GM19328 (cell line): ENCODE data around the gene CCDC24.
A peak's percentile ranks its signal among the peaks of the same experiment; 100 is the strongest.

ENCODE experiments used
- ATAC-seq: cut with Tn5 transposase; IDR thresholded peaks from one replicate; pipeline ENCODE4 v1.9.1; 2021; ENCODE audit warnings: mild to moderate bottlenecking, moderate library complexity; ENCODE audit not compliant: unreplicated experiment

The CCDC24 gene

DNA sequence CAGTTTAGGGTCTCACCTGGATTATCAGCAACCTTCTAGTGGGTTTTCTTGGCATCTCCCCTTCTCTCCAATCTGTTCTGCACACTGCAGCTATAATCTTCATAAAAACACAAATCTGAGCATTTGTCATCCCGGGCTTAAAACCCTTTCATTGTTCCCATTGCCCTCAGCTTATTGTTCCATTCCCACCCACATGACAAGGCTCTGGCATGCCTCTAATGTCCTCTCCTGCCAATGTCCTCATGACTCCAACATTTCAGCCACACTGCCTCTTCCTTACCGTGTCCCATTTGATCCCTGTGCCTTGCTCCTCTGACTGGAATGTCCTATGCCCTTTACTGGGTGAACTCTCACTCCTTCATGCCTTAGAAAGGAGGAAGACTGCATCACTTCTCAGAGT, 29.1 kb upstream of the CCDC24 start:
- ATAC-seq, result no peak

DNA sequence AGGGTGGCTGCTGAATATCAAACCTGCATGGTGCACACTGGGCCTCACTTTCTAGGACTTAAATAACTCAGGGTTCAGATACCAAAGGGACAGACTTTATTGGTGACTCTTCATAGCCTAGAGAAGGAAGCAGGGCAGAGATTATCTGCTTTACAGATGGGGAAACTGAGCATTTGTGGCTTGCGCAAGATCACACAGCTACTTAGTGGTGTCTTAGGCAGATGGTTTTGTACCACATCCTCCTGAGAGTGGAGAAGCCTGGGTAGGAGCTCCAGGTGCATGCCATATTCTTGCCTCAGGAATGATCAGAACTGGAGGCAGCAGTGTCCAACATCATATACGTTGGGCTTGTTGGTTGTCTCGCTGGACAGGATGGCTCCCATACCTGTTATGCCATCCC, 28.4 kb upstream of the CCDC24 start:
- no peak for ATAC-seq

DNA sequence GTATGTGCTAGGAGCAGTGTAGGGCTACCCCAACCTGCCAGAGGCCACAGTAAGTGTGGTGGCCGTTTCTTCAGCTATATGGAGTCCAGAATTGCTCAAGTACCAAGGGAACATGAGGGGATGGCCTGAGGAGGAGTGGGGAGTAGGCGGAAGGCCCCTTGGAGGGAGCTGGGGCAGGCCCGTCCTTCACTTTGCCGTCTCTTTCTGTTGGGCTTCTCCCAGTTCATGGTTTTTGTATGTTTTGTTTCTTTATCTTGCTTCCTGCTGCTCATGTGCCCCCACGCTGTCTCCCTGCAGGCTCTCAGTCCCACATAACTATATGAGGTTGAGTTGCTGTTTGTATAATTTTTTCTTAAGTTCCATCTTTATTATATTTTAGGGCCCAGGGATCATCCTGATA, 27.5 kb upstream of the CCDC24 start:
- ATAC-seq, result no peak

DNA sequence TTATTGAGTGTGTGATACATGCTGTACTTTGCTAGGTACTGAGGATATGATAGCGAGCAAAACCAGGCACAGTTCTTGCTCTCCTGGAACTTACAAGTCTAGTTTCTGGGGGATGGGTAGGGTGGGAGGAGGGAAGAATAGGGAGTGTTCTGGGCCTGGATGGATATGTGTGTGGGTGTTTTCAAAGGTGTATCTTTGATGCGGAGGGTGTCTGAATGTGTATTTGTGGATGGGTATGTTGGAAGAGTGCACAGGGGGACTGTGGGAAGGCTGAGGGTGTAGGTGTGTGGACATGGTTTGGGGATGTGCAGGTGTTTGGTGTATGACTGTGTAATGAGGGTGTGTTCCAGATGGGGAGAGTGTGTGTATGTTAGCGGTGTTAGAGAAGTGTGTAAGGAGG, 26.1 kb upstream of the CCDC24 start:
- no peak for ATAC-seq

DNA sequence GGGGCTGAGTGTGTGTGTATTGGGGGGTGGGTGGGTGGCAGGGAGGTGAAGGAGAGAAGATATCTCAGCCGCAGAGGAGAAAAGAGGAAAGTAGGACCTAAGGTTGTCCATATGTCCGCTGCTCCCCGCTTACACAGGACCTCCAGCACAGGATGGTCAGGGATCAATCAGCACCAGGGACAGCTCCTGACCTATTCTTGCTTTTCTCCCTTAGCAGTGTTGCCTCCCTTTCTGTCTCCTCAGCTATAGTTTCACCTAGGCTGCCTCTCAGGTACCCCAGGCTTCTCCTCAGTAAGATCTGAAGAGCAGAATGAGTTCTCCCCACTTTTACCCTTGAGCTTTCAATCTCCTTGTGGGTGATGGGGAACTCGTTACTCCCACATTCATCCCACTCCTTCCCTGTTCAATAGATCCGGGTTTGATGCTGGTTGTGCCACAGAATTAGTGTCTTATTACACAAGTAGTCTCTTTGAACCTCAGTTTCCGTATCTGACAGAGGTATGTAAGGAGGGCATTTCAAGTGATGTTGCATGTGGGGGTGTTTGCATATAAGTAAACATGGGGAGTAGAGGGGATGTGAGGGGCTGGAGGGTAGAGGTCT, 23.0 kb upstream of the CCDC24 start:
- ATAC-seq, result no peak

DNA sequence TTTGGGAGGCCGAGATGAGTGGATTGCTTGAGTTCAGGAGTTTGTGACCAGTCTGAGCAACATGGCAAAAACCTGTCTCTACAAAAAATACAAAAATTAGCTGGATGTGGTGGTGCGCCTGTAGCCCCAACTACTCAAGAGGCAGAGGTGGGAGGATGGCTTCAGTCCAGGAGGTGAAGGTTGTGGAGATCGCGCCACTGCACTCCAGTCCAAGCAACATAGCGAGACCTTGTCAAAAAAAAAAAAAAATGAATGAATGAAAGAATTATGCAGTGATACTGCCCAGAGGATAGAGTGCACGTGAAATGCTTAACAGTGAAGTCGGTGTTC, 22.0 kb upstream of the CCDC24 start:
- no peak for ATAC-seq

DNA sequence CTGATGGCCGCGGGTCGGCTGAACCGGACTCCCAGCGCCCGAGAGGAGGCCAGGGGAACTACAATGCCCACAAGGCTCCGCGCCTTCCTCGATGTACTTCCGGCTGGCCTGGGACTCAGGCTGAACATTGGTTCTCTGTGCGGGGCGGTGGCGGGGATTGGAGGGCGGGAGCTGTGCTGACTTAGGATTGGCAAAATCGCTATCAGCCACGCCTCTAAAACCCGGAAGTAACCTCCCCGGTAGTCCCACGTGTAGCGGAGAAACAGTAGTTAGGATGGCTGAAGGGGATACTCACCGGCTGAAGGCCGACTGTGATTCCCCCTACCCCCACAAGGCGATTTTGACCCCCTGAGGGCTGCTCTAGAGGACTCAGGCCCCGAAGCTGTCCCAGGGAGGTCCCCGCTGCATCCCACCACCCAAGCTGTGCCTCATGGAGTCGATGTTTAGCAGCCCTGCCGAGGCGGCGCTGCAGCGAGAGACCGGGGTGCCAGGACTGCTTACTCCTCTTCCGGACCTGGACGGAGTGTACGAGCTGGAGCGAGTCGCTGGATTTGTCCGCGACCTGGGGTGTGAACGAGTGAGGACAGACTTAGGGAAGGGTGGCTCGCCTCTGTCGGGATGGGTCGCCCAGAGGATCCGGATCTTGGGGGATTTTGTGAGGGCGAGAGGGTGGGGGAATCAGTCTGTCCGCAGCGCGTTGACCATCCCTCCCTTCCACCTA, 21.5 kb upstream of the CCDC24 start, which contains the start of gene DPH2:
DPH2 (plus strand) TSS at position 265 of the 721 bp plus-strand sequence; CDS start at position 431, 166 bp downstream.
- ATAC-seq, result peak; percentile 92

DNA sequence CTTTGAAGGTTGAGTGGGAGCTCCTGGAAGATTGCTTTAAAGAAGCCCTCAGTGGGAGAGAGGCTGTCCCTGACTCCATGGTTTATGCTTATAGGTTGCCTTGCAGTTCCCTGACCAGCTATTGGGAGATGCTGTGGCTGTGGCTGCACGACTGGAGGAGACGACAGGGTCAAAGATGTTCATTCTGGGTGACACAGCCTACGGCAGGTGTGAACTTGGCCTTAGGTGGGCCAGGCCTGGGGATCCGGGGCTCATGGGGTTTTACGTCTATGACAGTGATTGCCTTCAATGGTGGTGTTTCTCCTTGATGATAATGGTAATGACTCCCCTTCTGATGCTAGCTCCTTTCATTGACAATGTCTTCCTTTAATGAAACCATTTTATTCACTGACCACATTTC, 20.9 kb upstream of the CCDC24 start:
- no peak for ATAC-seq

DNA sequence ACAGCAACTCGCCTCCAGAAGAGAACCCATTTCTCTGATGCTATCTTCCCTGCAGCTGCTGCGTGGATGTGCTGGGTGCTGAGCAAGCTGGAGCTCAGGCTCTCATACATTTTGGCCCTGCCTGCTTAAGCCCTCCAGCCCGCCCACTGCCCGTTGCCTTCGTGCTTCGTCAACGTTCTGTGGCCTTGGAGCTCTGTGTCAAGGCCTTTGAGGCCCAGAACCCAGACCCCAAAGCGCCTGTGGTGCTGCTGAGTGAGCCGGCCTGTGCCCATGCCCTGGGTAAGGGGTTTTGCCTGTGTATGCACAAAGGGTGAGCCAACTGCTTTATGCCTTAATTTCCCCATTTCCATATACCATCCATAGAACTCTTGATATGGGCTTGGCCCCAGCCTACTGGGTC, 20.5 kb upstream of the CCDC24 start:
- ATAC-seq, result no peak

DNA sequence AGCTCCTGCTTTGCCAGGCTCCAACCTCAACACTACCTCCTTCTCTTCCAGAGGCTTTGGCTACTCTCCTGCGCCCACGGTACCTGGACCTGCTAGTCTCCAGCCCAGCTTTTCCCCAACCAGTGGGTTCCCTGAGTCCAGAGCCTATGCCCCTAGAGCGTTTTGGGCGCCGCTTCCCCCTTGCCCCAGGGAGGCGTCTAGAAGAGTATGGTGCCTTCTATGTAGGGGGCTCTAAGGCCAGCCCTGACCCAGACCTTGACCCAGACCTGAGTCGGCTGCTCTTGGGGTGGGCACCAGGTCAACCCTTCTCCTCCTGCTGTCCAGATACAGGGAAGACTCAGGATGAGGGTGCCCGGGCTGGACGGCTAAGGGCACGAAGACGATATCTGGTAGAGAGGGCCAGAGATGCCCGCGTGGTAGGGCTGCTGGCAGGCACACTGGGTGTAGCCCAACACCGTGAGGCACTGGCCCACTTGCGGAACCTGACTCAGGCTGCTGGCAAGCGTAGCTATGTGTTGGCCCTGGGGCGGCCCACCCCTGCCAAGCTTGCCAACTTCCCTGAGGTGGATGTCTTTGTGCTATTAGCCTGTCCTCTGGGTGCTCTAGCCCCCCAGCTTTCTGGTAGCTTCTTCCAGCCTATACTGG, 19.9 kb upstream of the CCDC24 start:
- no peak for ATAC-seq

DNA sequence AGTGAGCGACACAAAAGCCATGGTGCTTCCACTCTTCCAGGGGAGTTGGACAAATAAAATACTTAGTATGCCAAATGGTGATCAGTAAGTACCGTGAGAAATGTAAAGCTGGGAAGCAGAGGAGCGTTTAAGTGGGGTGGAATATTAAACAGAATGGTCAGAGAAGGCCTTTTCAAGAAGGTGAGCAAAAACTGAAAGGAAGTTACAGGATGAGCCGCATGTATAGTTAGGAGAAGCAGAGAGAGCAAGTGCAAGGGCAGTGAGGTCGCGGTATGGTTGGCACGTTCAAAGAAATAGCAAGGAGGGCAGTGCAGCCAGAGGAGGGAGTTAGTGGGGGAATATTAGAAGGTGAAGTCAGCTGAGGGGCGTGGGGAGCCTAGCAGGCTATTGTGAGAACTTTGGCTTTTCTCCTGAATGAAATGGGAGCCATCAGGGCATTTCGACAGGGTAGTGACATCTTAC, 17.4 kb upstream of the CCDC24 start:
- ATAC-seq, result no peak

DNA sequence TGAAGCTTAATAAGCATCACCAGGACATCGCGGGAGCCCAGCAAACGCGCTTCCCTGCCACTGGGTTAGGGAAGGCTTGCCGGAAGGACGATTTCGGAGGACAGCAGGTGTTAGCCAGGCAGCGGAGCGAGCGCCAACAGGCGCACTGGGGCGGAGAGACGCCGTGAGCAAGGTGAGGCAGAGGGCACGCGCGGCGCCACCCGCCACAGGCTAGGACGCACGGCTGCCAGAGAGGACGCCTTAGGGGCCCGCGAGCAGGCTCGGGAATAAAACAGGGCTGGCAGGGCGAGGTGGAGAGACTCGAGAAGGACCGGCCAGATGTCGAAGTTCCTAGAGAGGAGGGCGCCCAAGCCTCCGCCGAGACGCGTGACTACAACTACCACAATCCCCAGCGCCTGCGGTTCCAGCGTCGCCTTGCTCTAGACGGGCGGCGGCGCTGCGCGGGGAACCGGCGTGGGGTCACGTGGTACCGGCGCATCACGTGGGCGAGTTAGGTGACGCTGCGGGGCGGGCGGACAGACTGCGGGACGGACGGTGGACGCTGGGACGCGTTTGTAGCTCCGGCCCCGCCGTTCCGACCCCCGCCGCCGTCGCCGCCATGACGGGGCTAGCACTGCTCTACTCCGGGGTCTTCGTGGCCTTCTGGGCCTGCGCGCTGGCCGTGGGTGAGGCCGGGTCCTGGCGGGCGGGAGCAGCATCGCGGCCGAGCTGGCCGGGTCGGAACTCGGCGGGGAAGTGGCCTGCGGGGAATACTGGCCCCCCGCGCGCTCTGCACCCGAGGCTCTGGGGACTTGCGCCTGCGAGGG, 16.8 kb upstream of the CCDC24 start, which contains the start of gene ATP6V0B:
ATP6V0B (plus strand) TSS at position 518 of the 806 bp plus-strand sequence; CDS start at position 599, 81 bp downstream.
- peak; percentile 56 for ATAC-seq

DNA sequence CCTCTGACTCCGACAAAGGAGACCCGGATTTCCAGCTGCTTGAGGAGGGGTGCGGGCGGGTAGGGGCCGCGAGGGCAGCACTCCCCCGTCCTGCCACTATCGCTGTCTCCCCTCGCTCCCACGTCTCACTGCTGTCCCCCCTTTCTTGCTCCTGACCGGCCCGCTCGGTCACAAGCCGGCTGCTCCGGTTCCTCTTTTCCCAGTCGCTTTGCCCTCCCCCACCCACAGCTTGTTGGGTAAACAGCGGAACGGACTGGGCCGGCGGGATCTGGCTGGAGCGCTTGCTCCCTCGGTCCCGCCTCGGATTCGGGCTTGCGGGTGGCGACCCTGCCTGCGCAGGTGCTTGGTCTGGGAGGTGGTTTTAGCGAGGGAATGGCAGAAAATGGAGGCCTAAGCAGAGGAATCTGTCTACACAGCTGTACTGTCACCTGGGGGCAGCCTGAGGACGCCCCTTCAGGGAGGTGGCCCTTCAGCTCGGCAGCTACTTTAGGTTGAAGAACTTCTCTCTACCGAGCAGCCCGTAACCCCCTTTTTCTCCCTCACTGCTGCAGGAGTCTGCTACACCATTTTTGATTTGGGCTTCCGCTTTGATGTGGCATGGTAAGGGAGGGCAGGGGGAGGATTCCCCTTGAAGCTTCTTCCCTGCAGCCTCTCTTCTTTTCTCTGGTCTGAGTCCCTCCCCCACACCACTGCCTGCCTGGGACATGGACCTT, 16.0 kb upstream of the CCDC24 start:
- ATAC-seq, result no peak

DNA sequence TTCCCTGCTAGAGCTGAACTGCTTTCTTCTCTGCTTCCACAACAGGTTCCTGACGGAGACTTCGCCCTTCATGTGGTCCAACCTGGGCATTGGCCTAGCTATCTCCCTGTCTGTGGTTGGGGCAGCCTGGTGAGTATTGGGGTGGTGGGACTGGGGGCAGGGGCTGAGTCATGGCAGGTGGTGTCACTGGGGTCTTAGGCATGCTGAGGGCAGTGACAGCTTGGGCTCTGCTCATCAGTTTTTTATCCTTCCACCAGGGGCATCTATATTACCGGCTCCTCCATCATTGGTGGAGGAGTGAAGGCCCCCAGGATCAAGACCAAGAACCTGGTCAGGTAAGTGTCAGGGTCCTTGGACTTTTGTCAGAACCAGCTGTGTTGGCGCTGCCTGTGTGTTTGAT, 15.4 kb upstream of the CCDC24 start:
- no peak for ATAC-seq

DNA sequence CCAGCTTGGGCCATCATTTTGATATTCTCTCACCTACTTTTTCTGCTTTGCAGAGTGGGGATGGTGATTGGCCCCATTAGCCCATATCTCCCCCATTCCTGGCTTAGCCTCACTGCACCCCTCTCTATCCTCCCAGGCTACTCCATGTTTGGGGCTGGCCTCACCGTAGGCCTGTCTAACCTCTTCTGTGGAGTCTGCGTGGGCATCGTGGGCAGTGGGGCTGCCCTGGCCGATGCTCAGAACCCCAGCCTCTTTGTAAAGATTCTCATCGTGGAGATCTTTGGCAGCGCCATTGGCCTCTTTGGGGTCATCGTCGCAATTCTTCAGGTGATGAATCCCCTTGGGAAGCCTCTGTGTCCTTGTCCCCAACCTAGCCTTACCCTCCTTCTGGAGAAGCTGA, 14.5 kb upstream of the CCDC24 start:
- ATAC-seq, result no peak

DNA sequence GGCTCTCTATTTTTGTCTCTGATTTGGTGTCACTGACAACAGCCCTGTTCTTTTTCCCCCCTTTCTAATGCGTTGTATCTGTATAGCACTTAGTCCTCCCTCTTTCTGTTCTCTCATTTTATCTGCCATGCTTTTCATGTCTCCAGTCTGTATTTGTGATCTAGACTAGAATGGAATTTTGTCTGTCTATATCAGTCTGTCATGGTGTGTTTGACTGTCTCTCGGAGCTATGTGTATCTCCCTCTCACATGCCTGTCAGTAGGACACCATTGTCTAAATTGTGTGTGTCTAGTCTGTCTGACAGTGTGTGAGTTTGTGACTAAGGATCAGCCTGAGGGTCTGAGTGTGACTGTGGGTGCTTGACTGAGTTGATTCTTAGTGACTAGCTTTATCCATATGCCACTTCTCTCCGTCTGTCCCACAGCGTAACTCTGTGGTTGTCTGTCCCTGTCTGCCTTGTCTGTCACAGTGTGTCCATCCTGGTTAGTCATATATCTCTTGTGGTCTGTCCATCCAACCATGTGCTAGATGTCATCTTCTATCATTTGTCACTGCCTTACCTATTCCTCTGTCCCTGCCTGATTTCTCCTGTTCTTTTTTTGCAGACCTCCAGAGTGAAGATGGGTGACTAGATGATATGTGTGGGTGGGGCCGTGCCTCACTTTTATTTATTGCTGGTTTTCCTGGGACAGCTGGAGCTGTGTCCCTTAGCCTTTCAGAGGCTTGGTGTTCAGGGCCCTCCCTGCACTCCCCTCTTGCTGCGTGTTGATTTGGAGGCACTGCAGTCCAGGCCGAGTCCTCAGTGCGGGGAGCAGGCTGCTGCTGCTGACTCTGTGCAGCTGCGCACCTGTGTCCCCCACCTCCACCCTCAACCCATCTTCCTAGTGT, 13.8 kb upstream of the CCDC24 start:
- ATAC-seq, result no peak

DNA sequence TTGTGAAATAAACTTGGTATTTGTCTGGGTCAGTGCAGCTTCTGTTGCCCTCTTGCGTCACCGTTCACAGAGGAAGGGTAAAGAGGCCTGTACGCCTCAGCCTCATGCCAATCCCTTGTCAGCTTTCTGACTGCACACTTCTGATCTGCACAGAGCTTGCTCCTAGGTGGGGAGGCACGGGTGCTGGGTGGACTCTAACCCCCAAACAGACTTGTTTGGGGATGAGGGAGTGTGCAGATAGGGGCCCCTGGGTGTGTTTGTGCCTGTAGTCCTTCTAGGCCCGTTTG, 13.2 kb upstream of the CCDC24 start:
- ATAC-seq, result no peak

DNA sequence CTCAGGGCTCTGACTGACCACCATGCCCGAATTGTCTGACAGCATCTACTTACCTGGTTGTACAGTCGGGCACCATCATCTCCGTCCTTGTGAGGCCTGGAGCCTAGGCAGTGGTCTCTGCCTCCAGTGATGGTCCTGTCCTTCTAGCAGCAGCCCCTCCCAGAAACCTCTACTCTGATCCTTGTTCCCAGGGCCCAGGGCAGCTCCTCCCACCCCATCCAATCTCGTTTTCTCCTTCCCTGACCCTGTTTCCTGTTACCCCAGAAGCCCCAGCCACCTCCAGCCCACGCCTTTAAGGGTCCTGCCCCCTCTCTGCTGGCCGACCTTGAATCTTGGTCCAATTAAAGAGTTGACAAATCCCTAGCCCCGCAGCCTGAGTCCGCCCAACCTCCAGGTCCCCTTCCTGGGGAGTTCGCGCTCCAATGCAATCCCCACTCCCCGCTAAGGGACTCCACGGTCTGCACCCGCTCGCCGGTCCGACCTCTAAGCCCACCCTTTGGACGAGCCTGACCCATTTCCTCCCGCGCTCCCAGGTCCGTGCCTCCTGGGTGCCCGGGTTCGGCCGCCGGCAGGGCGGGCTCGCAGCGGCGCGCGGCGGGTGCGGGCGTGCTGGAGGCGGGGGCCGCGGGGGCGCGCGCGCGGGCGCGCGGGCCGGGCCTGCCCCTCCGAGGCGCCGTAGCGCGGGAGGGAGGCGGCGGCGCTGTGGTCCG, 12.7 kb upstream of the CCDC24 start, which contains the start of gene B4GALT2:
B4GALT2 (plus strand) TSS at position 660 of the 710 bp plus-strand sequence. CDS start 1,951 bp downstream, outside the sequence.
- no peak for ATAC-seq

DNA sequence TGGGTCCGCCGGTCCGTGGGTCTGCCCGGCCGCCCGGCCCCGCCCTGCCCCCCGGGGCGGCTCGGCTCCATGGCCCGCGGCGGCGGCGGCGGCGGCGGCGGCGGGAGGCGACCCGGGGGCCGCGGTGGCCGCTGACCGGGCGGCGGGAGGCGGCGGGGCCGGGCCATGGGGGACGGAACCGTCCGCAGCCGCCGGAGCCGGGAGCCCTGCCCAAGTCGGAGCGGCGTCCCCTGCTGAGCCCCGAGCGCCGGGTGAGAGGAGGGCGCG, 12.2 kb upstream of the CCDC24 start:
- no peak for ATAC-seq
